ENCODE data around the gene EVC.

Gene EVC

DNA sequence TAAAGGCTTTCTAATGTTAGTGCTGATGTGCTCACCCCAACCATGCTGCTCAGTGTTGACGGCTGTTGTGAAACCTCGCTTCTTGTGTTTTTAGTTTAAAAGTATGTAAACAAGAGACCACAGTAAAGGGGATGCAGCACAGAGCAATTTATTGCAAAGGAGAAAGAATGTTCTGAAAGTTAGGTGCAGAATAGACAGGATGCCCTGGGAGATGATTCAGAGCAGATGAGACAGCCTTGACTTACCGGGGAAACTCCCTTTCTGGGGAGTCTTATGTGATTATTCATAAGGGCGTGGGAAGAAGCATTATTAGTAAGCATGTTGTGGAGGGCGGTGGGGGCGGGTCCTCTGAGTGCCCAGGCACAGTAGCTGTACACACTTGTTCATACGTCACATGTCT lies 47.7 kb downstream of the EVC start:
- no peak overlapping the region for H3K4me3 ChIP-seq (ENCODE audit: low read depth, low read length)
- H3K27me3 ChIP-seq (ENCODE audit: insufficient read depth, low read depth, severe bottlenecking), result no peaks in the 10 kb centered on the region
- TF ChIP-seq, protein P1, sequence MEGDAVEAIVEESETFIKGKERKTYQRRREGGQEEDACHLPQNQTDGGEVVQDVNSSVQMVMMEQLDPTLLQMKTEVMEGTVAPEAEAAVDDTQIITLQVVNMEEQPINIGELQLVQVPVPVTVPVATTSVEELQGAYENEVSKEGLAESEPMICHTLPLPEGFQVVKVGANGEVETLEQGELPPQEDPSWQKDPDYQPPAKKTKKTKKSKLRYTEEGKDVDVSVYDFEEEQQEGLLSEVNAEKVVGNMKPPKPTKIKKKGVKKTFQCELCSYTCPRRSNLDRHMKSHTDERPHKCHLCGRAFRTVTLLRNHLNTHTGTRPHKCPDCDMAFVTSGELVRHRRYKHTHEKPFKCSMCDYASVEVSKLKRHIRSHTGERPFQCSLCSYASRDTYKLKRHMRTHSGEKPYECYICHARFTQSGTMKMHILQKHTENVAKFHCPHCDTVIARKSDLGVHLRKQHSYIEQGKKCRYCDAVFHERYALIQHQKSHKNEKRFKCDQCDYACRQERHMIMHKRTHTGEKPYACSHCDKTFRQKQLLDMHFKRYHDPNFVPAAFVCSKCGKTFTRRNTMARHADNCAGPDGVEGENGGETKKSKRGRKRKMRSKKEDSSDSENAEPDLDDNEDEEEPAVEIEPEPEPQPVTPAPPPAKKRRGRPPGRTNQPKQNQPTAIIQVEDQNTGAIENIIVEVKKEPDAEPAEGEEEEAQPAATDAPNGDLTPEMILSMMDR (IDR thresholded peaks at IDR 0.05; ENCODE audit: low read depth, low read length), result no peak
- H3K27ac ChIP-seq, result no peak overlapping the region
- H3K9me3 ChIP-seq (ENCODE audit: severe bottlenecking), result peaks cover 7% of the 10 kb centered on the region
- DNase-seq, result no peak
- peaks cover 55% of the 10 kb centered on the region for H3K36me3 ChIP-seq

- Histone ChIP-seq H3K9me3 (ENCODE audit: severe bottlenecking) (peaks cover 7% of the 10 kb centered on the region), H3K27ac (no peak overlapping the region), H3K36me3 (peaks cover 48% of the 10 kb centered on the region), H3K27me3 (ENCODE audit: insufficient read depth, low read depth, severe bottlenecking) (no peaks in the 10 kb centered on the region), H3K4me3 (ENCODE audit: low read depth, low read length) (no peak overlapping the region)
- no peak for DNase-seq
- TF ChIP-seq, protein P1 (IDR thresholded peaks at IDR 0.05; ENCODE audit: low read depth, low read length), result no peak
These were observed 48.5 kb downstream of the EVC start for GRCh38 chr4:5759236-5760075.

DNA sequence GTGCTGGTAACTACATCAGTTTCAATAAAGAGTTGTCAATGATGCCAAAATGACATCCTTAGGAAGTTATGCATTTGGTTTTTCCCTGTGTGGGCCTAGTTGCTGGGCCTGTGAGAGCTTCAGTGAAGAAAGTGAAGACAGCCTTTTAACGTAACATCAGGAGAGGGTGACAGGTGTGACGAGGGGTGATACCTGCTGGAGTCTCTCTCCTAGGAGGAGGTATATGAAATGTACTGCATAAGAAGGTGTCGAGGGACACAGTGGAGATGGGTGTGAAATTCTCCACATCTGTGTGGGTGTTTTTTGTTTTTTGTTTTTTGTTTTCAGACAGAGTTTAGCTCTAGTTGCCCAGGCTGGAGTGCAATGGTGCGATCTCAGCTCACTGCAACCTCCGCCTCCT lies 49.2 kb downstream of the EVC start:
- peaks cover 7% of the 10 kb centered on the region for H3K9me3 ChIP-seq (ENCODE audit: severe bottlenecking)

DNA sequence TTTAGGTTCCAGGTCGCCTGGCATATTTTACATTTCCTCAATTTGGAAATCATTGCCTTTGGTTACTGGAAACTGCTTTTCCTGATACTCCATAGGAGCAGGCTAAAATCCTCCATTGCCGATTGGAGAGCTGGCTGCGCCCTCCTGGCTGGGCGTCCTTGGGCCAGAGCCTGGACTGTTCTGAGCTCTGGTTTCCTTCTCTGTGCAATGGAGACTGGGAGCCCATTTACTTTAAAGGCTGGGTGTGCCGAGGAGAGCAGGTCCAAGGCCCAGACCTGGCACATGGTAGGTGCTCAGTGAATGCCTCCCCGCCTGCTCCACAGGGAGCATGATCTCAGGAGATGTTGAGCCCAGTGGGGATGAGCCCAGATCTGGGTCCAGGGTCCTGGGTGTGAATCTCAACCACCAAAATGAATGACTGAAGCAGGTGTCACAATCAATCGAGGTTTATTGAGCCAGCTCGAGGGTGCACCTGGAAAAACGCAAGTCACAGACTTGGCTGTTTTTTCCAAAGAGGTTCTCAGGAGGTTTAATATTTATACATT lies 50.0 kb downstream of the EVC start:
- no peak for DNase-seq
- Histone ChIP-seq H3K4me3 (ENCODE audit: low read depth, low read length) (no peak overlapping the region), H3K36me3 (peaks cover 32% of the 10 kb centered on the region), H3K27ac (no peak overlapping the region), H3K27me3 (ENCODE audit: insufficient read depth, low read depth, severe bottlenecking) (no peaks in the 10 kb centered on the region), H3K9me3 (ENCODE audit: severe bottlenecking) (peaks cover 7% of the 10 kb centered on the region)
- TF ChIP-seq, protein P1 (IDR thresholded peaks at IDR 0.05; ENCODE audit: low read depth, low read length), result no peak

More for the DNA sequence above, 49.2 kb downstream of the EVC start:
- TF ChIP-seq, protein P1 (IDR thresholded peaks at IDR 0.05; ENCODE audit: low read depth, low read length), result no peak
- no peak for DNase-seq
- no peaks in the 10 kb centered on the region for H3K27me3 ChIP-seq (ENCODE audit: insufficient read depth, low read depth, severe bottlenecking)
- no peak overlapping the region for H3K27ac ChIP-seq
- H3K4me3 ChIP-seq (ENCODE audit: low read depth, low read length), result no peak overlapping the region
- H3K36me3 ChIP-seq, result peaks cover 40% of the 10 kb centered on the region

GRCh38 chr4:5770051-5770450 lies 59.0 kb downstream of the EVC start:
- Histone ChIP-seq H3K4me3 (ENCODE audit: low read depth, low read length) (no peak overlapping the region), H3K36me3 (peaks cover 48% of the 10 kb centered on the region), H3K27ac (no peak overlapping the region), H3K27me3 (ENCODE audit: insufficient read depth, low read depth, severe bottlenecking) (no peaks in the 10 kb centered on the region), H3K9me3 (ENCODE audit: severe bottlenecking) (peaks cover 15% of the 10 kb centered on the region)
- TF ChIP-seq, protein P1 (IDR thresholded peaks at IDR 0.05; ENCODE audit: low read depth, low read length), result no peak
- no peak for DNase-seq
